Measurements from ENCODE around the gene COA8. TPM values are rescaled to one million over a fixed set of nuclear protein-coding genes. Genes with fewer than 3 reads are reported as not detected.

COA8 gene
- total and polyA plus RNA-seq, 2 of the 8 experiments (the other 6 are each of a cell fraction or from before 2014, with no cell fraction given), result 7.1 to 35.5 TPM

- Histone ChIP-seq H3K9ac (replicated peaks in 1 of 4; ENCODE audit: extremely low read depth in 1 of 4, low read depth in 3 of 4, low read length in 3 of 4) (no peak overlapping the region), H3K23ac (ENCODE audit: insufficient read length) (no peak overlapping the region), H4K20me1 (replicated peaks in 1 of 2; ENCODE audit: control insufficient read depth in 1 of 2, insufficient read depth in 2 of 2, low read length in 2 of 2) (peaks cover 0 to 12% of the 10 kb centered on the region in 2 experiments), H3K4me1 (replicated peaks in 1 of 4; ENCODE audit: control insufficient read depth in 3 of 4, insufficient read depth in 4 of 4, low read length in 3 of 4) (no peaks in the 10 kb centered on the region), H3K9me3 (ENCODE audit: insufficient read depth in 2 of 2, low read depth in 1 of 2, low read length in 1 of 2) (no peaks in the 10 kb centered on the region), H3K27me3 (replicated peaks in 1 of 4; ENCODE audit: control insufficient read depth in 3 of 4, extremely low read depth in 1 of 4, insufficient read depth in 3 of 4, low read length in 3 of 4) (no peaks in the 10 kb centered on the region; a peak in 1 of 7 replicates), H2BK5ac (ENCODE audit: low read depth, low read length) (no peak overlapping the region), H4K91ac (replicated peaks; ENCODE audit: insufficient read length, low read length) (no peak overlapping the region), H4K8ac (ENCODE audit: extremely low read depth, insufficient read depth, low read length) (no peak overlapping the region), H3K36me3 (ENCODE audit: control insufficient read depth in 2 of 4, insufficient read depth in 4 of 4, low read length in 3 of 4) (peaks cover 2 to 19% (median 6%) of the 10 kb centered on the region in 4 experiments; a peak in 4 of 8 replicates), H3K4ac (replicated peaks; ENCODE audit: insufficient read length, low read depth, low read length) (no peak overlapping the region), H3K23me2 (ENCODE audit: low read depth, low read length) (no peaks in the 10 kb centered on the region), H3K27ac (ENCODE audit: low read depth, low read length) (no peak overlapping the region), H3K56ac (replicated peaks; ENCODE audit: insufficient read length, low read depth, low read length) (no peak overlapping the region), H3K18ac (ENCODE audit: extremely low read depth, low read length) (no peak overlapping the region), H3K4me2 (ENCODE audit: insufficient read depth in 1 of 2, low read depth in 2 of 2, low read length in 2 of 2) (no peak overlapping the region), H2BK20ac (ENCODE audit: low read length) (no peak overlapping the region), H2BK15ac (ENCODE audit: low read length) (no peak overlapping the region), H3K79me1 (ENCODE audit: low read depth, low read length) (peaks cover 3% of the 10 kb centered on the region), H2BK120ac (replicated peaks; ENCODE audit: low read depth, low read length) (no peak overlapping the region), H2AFZ (ENCODE audit: low read length) (no peak overlapping the region), H3K14ac (ENCODE audit: insufficient read length) (no peak overlapping the region), H2BK12ac (ENCODE audit: low read depth, low read length) (no peak overlapping the region), H3K4me3 (ENCODE audit: extremely low read depth in 1 of 4, insufficient read depth in 2 of 4, low read depth in 3 of 4, low read length in 4 of 4) (no peak overlapping the region), H3K79me2 (ENCODE audit: control insufficient read depth in 1 of 2, insufficient read depth in 2 of 2, low read length in 2 of 2) (no peaks in the 10 kb centered on the region), H4K5ac (ENCODE audit: insufficient read length, low read depth, low read length) (no peak overlapping the region), H2AK5ac (ENCODE audit: low read depth, low read length) (no peak overlapping the region)
- CTCF ChIA-PET (ENCODE audit: partially characterized antibody), result interaction anchor here (0.6 to 1.8 kb wide), 3 partner anchors 31 to 118 kb away, joined by 3 to 4 read pairs (median 3); no protein-coding TSS in a partner anchor
- FAIRE-seq (no peak), DNase-seq (ENCODE audit: low read depth in 1 of 2, low spot score in 2 of 2) (no peak)
- POLR2A ChIA-PET (ENCODE audit: partially characterized antibody), result interaction anchor here (0.7 to 1.0 kb wide), 2 partner anchors 13 to 139 kb away, joined by 3 read pairs; partner anchors contain the start of gene ZFYVE21
- WGBS, 2 experiments (ENCODE audit: extremely low coverage in 1 of 2, insufficient coverage in 1 of 2, insufficient read length in 1 of 2, insufficient replicate concordance in 2 of 2, low coverage in 1 of 2, low lambda C conversion rate in 2 of 2, missing lambda C conversion rate in 1 of 2), result 85% methylated on average over 9 of the region's 9 CpGs; no CpG with 5 or more reads in 1 of the 2 experiments
- TF ChIP-seq CHD2 (IDR thresholded peaks at IDR 0.05; ENCODE audit: low read length) (no peak), JUN (IDR thresholded peaks at IDR 0.05; ENCODE audit: low read depth, low read length) (no peak), RAD21 (IDR thresholded peaks at IDR 0.05 in 1 of 2, conservative IDR thresholded peaks at IDR 0.05 in 1 of 2; ENCODE audit: low read depth in 2 of 2, low read length in 2 of 2) (no peak), TAF7 (optimal IDR thresholded peaks at IDR 0.05; ENCODE audit: borderline replicate concordance, low read depth, low read length) (no peak), KDM4A (IDR thresholded peaks at IDR 0.05; ENCODE audit: low read depth, low read length, severe bottlenecking) (no peak), HDAC2 (IDR thresholded peaks at IDR 0.05; ENCODE audit: borderline replicate concordance in 1 of 2, low read depth in 2 of 2, low read length in 2 of 2) (no peak), ATF2 (IDR thresholded peaks at IDR 0.05; ENCODE audit: low read length) (no peak), BCL11A (IDR thresholded peaks at IDR 0.05; ENCODE audit: low read depth in 2 of 2, low read length in 2 of 2) (no peak)
These were observed 13.7 kb downstream of the COA8 start for GRCh38 chr14:103576371-103577024.

All from H1 (cell line).